Measurements from ENCODE around the gene DNAJA2.

- TF ChIP-seq CTCF (optimal IDR thresholded peaks at IDR 0.05 in 1 of 3, IDR thresholded peaks at IDR 0.05 in 1 of 3, conservative IDR thresholded peaks at IDR 0.05 in 1 of 3; ENCODE audit: extremely low read depth in 1 of 3, insufficient read depth in 2 of 3, low read length in 3 of 3) (no peak), EZH2 (IDR thresholded peaks at IDR 0.05; ENCODE audit: low read length) (no peak)
Observed at GRCh38 chr16:46976550-46976949, 3.1 kb upstream of the DNAJA2 start.
